GM20000 (cell line): ENCODE data around the gene MANBA.

ENCODE experiments used
- DNase-seq: peaks from one replicate; pipeline ENCODE4 v3.0.0; 2012; ENCODE audit warnings: low spot score
- CTCF ChIP-seq: IDR thresholded peaks from 2 replicates; pipeline ENCODE4 v1.5.1; 2012; ENCODE audit warnings: mild to moderate bottlenecking, control low read depth; ENCODE audit errors: extremely low read depth, missing control alignments

Gene MANBA

DNA sequence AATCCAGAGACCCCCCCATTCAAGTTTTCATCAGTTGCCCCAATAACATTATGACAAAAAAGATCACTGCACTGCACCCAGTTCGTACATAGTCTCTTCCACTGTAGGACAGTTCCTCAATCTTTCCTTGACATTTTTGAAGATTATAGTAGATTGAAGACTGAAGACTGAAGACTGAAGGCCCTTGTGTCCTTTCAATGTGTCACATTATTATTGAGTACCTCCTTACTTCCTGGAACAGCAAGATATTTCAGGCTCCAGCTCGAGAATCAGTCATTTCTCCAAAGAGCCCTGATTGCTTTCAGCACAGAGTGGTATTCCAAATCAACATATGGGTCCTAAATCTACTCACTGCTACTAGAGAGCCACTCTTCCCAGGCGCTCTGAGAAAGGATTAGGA lies 75.0 kb downstream of the MANBA start:
- TF ChIP-seq CTCF = no peak
- no peak for DNase-seq

DNA sequence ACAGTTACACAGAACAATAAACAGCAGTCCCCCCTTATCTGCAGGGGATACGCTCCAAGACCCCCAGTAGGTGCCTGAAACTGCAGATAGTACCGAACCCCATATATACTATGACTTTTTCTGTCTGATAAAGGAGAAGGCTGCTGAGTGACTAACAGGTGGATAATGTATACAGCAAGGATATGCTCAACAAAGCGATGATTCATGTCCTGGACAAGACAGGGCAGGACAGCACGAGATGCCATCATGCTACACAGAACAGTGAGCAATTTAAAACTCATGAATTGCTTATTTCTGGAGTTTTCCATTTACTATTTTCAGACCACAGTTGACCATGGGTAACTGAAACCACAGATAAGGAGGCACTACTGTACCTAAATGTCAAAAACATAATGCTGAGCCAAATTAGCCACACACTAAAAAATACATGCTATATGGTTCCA lies 76.1 kb downstream of the MANBA start:
- DNase-seq = no peak
- TF ChIP-seq CTCF = no peak

- TF ChIP-seq CTCF = no peak
- DNase-seq = no peak
These were observed 76.7 kb downstream of the MANBA start for GRCh38 chr4:102683881-102684609.

DNA sequence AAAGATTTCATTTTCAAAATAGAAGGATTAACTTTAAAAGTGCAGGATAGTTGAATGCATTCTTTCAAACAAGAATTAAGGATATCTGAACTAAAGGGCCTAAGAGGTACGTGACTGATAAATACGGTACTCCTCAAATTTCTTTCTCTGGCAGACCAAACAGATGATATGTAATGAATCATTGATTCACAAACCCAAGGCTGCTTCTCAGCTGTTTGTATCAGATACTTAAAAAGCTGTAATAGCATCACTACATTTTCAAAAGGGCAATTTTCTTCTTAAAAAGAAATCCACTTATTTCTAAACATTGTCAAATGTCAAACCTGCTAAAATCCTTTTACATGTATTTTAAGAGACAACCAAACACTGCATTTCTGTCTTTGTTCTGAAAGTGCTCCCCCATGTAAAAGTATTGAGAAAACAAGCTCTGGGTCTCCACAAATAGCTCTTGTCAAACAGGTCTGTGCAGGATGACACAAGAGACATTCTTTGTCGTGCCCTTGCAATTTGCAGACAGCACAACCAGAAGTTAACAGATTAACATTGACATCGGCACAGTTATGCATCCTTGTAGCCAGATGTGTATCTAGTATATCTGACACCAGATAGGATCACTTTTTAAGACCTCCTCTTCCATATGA lies 82.0 kb downstream of the MANBA start:
- DNase-seq = no peak
- TF ChIP-seq CTCF = no peak

DNA sequence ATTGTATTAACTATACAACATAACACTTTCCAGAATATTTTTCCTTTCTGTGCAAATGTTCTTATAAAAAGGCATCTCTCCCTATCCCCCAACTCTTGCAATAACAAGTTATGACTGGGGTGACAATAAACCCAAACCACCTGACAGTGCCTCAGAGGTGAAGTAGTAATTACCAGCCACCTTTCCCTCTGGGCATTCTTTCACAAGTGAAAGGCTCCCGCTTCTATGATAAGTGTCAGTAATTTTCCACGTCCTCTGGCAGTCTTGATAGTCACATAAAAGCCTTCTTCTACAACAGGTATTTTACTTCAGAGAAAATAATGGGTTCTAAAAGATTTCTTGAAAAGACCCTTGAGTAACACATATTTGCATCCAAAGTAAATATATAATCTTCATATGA lies 82.7 kb downstream of the MANBA start:
- no peak for DNase-seq
- no peak for TF ChIP-seq CTCF

- DNase-seq = no peak
- TF ChIP-seq CTCF = no peak
These were observed 85.6 kb downstream of the MANBA start for GRCh38 chr4:102675141-102675540.

DNA sequence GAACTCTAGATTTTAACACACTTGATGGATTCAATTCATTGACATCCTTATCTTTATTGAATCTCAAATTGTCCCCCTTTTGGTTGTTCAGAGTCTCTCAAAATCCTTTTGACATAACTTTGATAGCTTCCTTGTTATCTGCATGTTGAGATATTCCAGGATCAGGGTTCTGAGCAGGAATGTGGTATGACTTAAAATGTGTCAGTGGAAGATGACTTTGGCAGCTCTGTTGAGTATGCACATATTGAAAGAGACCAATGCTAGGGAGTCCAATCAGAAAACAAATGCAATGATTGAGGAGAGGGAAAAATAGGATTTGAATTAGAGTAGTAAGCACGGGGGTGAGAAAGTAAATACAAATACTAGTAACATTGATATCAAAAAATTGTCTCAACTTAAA lies 93.8 kb downstream of the MANBA start:
- no peak for TF ChIP-seq CTCF
- no peak for DNase-seq
